ENCODE data around the gene LMX1B.

Gene LMX1B

DNA sequence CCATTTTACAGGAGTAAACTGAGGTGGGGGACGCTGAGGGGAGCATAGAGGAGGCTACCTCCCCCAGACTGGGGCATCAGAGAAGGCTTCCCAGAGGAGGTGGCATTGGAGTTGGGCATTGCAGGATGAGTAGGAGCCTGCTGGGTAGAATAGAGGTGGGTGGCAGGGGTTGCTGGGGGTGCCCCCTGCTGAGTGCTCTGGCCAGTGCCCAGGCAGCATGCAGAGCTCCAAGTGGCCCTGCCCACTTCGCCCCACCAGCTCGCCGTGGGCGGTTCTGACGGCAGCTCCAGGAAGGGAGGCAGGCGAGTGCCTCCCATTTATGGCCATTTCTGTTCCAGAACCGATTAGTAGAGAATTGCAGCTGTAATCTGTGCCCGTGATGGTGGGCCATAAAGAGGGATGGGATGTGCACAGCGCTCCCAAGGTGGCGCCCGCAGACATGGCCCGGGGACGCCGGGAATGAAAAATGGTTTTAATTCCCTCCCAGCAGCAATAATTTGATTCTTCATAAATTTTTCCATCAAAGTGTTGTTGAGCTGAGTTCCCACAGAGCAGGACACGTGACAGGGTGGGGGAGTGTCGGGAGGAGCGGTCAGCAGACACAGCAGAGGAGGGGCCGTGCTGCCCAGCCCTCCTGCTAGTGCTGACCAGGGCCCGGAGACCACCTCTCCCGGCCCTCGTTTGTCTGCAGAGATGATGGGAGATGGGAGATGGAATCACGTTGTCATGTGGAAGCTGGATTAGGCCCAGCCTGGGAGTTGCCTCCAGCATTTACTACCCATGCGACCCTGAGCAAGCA, 75.5 kb downstream of the LMX1B start:
- no peak overlapping the region for H3K4me3 ChIP-seq (ENCODE audit: low read depth, low read length)
- in situ Hi-C loops (cut with HindIII; ENCODE audit: low sequenced_read_pairs), result no loop called here
- TF ChIP-seq, protein P1, sequence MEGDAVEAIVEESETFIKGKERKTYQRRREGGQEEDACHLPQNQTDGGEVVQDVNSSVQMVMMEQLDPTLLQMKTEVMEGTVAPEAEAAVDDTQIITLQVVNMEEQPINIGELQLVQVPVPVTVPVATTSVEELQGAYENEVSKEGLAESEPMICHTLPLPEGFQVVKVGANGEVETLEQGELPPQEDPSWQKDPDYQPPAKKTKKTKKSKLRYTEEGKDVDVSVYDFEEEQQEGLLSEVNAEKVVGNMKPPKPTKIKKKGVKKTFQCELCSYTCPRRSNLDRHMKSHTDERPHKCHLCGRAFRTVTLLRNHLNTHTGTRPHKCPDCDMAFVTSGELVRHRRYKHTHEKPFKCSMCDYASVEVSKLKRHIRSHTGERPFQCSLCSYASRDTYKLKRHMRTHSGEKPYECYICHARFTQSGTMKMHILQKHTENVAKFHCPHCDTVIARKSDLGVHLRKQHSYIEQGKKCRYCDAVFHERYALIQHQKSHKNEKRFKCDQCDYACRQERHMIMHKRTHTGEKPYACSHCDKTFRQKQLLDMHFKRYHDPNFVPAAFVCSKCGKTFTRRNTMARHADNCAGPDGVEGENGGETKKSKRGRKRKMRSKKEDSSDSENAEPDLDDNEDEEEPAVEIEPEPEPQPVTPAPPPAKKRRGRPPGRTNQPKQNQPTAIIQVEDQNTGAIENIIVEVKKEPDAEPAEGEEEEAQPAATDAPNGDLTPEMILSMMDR (IDR thresholded peaks at IDR 0.05; ENCODE audit: low read depth, low read length), result no peak
- no peak for DNase-seq (ENCODE audit: low read depth, low spot score)

DNA sequence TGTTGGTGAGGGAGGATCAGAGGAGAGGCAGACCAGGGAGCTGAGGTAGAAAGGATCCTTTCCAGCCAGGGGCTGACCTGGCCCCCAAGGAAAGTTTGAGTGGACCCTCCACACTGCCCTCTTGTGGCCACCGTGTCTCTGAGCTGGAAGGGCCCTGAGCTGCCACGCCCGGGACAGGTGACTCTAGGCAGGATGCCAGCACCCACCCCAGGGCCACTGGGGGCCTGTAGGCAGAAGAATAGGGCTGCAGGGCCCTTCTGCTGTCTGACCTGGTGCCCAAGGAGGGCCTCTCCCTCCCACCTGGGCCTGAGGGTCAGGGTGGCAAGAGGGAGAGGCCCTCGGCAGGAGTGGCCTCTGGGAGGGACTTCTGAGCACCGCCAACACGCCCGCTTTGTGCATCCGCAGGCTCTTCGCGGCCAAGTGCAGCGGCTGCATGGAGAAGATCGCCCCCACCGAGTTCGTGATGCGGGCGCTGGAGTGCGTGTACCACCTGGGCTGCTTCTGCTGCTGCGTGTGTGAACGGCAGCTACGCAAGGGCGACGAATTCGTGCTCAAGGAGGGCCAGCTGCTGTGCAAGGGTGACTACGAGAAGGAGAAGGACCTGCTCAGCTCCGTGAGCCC, 76.8 kb downstream of the LMX1B start:
- DNase-seq (ENCODE audit: low read depth, low spot score), result no peak
- TF ChIP-seq, protein P1 (IDR thresholded peaks at IDR 0.05; ENCODE audit: low read depth, low read length), result peak; percentile 66
- H3K4me3 ChIP-seq (ENCODE audit: low read depth, low read length), result no peak overlapping the region
- in situ Hi-C loops (cut with HindIII; ENCODE audit: low sequenced_read_pairs), result no loop called here

DNA sequence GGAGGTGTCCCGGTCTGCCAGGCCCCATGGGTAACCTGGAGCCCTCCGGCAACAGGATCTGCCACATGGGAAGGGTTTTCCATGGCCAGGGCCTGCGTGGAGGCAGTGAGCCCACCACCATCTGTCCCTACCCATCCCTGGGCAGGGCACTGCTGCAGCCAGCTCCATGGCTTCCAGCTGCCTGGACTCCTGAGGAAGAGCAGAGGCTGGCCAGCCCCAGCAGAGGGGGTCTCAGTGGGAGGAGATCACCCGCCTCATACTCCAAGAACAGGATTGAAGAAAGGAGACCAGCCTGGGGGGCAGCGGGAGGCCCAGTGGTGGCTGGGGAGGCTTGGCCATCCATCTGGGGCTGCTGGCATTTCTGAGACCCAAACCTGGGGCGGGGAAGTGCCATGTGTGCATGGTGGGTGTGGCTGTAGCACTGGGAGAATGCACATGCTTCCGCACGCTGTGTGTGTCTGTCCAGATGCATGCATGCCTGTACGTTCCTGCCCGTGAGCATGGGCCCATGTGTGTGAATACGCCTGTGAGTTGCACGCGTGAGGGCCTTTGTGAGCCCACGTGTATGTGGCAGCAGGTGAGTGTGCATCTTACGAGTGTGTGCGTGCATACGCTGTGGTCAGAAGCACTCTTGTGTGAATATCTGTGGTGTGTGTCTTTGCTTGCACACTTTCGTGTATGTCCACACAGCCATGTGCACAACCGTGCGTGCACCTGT, 78.5 kb downstream of the LMX1B start:
- DNase-seq (ENCODE audit: low read depth, low spot score), result no peak

DNA sequence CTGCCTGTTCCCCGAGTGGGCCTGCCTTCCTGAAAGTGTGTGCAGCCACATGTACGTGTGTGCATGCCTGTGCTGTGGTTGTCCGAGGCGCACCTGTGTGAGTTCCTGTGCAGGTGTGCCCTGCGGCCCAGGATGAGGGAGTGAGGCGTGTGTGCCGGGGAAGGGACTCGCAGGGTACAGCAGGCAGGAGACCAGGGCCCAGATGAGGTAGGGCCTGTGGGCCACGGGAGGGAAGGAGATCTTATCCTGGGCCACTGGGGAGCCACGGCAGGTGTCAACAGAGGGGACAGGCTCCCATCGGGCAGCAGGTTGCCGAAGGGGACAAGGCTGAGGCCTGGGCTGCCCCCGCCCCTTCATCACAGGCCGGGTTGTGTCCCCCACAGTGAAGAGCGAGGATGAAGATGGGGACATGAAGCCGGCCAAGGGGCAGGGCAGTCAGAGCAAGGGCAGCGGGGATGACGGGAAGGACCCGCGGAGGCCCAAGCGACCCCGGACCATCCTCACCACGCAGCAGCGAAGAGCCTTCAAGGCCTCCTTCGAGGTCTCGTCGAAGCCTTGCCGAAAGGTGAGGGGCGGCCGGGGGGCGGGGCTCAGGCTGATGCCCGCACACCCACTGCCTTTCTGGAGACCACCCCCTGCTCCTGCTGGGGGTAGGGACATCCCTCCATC, 79.2 kb downstream of the LMX1B start:
- DNase-seq (ENCODE audit: low read depth, low spot score), result no peak
- H3K4me3 ChIP-seq (ENCODE audit: low read depth, low read length), result no peak overlapping the region
- TF ChIP-seq, protein P1 (IDR thresholded peaks at IDR 0.05; ENCODE audit: low read depth, low read length), result no peak
- in situ Hi-C loops (cut with HindIII; ENCODE audit: low sequenced_read_pairs), result no loop called here

More for the DNA sequence above, 78.5 kb downstream of the LMX1B start:
- in situ Hi-C loops (cut with HindIII; ENCODE audit: low sequenced_read_pairs), result no loop called here
- TF ChIP-seq, protein P1 (IDR thresholded peaks at IDR 0.05; ENCODE audit: low read depth, low read length), result no peak
- H3K4me3 ChIP-seq (ENCODE audit: low read depth, low read length), result no peak overlapping the region

DNA sequence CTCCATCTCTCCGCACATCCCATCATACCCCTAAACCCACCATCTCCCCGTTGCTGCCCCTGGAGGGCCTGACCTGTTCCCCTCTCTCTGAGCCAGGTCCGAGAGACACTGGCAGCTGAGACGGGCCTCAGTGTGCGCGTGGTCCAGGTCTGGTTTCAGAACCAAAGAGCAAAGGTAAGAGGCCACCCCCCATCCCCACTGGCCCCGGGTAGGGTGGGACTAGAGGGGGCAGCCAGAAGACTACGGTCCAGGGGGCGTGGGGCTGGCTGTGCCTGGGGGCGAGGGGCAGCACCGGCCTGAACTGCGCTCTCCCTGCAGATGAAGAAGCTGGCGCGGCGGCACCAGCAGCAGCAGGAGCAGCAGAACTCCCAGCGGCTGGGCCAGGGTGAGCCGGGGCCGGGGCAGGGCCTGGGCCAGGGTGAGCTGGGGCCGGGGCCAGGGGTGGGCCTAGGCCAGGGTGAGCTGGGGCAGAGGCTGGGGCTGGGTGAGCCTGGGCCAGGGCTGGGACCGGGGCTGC, 79.8 kb downstream of the LMX1B start:
- TF ChIP-seq, protein P1 (IDR thresholded peaks at IDR 0.05; ENCODE audit: low read depth, low read length), result no peak
- H3K4me3 ChIP-seq (ENCODE audit: low read depth, low read length), result no peak overlapping the region
- DNase-seq (ENCODE audit: low read depth, low spot score), result no peak
- in situ Hi-C loops (cut with HindIII; ENCODE audit: low sequenced_read_pairs), result no loop called here
